ENCODE measurements around the gene TMEM245. TPM values are rescaled to one million over a fixed set of nuclear protein-coding genes. Genes with fewer than 3 reads are reported as not detected.

TMEM245 gene
- total and polyA plus RNA-seq, 2 donors (not counting 1 experiment from before 2014, with no cell fraction given): 6.3 to 34.3 TPM

DNA sequence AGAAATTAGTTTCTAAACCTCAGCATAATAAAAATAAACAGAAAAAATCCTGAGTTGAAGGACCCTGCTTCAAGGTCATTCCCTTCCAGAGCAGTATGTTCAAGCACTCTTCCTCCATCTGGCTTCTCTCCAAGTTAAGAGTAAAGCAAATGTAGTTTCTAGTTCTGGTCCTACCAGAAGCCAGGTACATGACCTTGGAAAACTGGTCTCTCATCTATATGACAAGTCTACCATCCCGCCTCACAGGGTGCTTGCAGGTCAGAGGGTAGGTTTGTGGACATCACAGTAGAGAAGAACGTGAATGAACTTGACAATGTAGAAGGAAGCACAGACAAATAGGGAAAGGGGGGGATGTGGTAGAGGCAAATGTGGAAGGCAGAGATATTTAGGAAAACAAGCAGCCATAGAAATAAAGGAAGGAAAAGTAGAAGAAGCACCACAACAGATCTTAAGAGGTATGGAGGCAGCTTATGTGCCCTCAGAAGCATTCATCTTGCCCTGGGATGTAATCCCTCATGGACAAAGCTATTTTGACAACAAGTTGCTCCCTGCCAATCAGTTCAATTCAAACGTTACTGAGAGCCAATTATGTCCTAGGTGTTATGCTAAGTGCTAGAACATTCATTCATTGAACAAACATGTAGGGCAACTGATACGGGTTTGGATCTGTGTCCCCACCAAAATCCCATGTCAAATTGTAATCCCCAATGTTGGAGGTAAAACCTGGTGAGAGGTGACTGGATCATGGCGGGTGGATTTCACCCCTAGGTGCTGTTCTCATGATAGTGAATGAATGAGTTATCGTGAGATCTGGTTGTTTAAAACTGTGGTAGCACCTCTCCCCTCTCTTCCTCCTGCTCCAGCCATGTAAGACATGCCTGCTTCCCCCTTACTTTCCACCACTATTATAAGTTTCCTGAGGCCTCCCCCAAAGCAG is 82.7 kb downstream of the TMEM245 start:
- intact Hi-C loops (cut with micrococcal nuclease): no loop called here
- no peak for TF ChIP-seq EZH2 (IDR thresholded peaks at IDR 0.05; ENCODE audit: borderline replicate concordance, insufficient read depth, low read depth, low read length, poor library complexity, severe bottlenecking)
- TF ChIP-seq, protein P1, sequence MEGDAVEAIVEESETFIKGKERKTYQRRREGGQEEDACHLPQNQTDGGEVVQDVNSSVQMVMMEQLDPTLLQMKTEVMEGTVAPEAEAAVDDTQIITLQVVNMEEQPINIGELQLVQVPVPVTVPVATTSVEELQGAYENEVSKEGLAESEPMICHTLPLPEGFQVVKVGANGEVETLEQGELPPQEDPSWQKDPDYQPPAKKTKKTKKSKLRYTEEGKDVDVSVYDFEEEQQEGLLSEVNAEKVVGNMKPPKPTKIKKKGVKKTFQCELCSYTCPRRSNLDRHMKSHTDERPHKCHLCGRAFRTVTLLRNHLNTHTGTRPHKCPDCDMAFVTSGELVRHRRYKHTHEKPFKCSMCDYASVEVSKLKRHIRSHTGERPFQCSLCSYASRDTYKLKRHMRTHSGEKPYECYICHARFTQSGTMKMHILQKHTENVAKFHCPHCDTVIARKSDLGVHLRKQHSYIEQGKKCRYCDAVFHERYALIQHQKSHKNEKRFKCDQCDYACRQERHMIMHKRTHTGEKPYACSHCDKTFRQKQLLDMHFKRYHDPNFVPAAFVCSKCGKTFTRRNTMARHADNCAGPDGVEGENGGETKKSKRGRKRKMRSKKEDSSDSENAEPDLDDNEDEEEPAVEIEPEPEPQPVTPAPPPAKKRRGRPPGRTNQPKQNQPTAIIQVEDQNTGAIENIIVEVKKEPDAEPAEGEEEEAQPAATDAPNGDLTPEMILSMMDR (IDR thresholded peaks at IDR 0.05): no peak
- ChIA-PET CTCF (no interaction called here), POLR2A (no interaction called here)
- Histone ChIP-seq H3K9me3 (ENCODE audit: control extremely low read depth in 1 of 3, control insufficient read depth in 2 of 3, insufficient read depth in 1 of 3, low read length in 2 of 3) (no peaks in the 10 kb centered on the region), H3K36me3 (replicated peaks in 1 of 2; ENCODE audit: control extremely low read depth in 1 of 2, control insufficient read depth in 1 of 2, extremely low read depth in 1 of 2, insufficient read depth in 2 of 2, low read length in 1 of 2) (peaks cover 1 to 36% of the 10 kb centered on the region in 2 experiments), H3K79me2 (ENCODE audit: control insufficient read depth, insufficient read depth, low read length) (no peaks in the 10 kb centered on the region), H4K20me1 (ENCODE audit: control insufficient read depth, insufficient read depth, low read length, poor library complexity, severe bottlenecking) (no peaks in the 10 kb centered on the region), H3K4me3 (ENCODE audit: control extremely low read depth in 1 of 5, extremely low read depth in 1 of 5, insufficient read depth in 1 of 5, low read depth in 2 of 5, low read length in 4 of 5) (no peak overlapping the region), H3K9ac (ENCODE audit: low read length) (no peak overlapping the region), H3K27ac (ENCODE audit: low read length in 2 of 2) (no peak overlapping the region), H3K4me1 (ENCODE audit: control insufficient read depth in 2 of 2, insufficient read depth in 2 of 2, low read length in 2 of 2) (no peaks in the 10 kb centered on the region), H2AFZ (ENCODE audit: insufficient read depth, low read depth, low read length, poor library complexity, severe bottlenecking) (no peak overlapping the region), H3K4me2 (replicated peaks; ENCODE audit: low read depth, low read length, poor library complexity, severe bottlenecking) (no peak overlapping the region), H3K27me3 (replicated peaks in 1 of 4; ENCODE audit: control extremely low read depth in 1 of 4, control insufficient read depth in 3 of 4, insufficient read depth in 4 of 4, low read length in 3 of 4) (no peaks in the 10 kb centered on the region)
- Mint-ChIP-seq H3K4me1 (no peaks in the 10 kb centered on the region), H3K4me3 (no peak overlapping the region), H3K27ac (no peak overlapping the region), H3K9me3 (ENCODE audit: insufficient read depth) (no peaks in the 10 kb centered on the region), H3K27me3 (no peaks in the 10 kb centered on the region)
- no peak for DNase-seq
- no peak for ATAC-seq (ENCODE audit: low read depth)
- WGBS (ENCODE audit: insufficient coverage): 100% methylated on average over 3 of the region's 6 CpGs
